Stimulated activated CD4-positive, alpha-beta T cell treated with anti-CD3 and anti-CD28 coated beads, Interleukin-12 subunit alpha, Interleukin-12 subunit beta, amount 100 ng/mL, for 48 hours (primary cell): ENCODE measurements around the gene ALDH3A2.
"Not testable (repeated sequence)": the region's sequence is repeated elsewhere in the genome, so short reads cannot be mapped to it uniquely, and the experiment has no call there.

Experiments used
- DNase-seq, 3 donors: peaks; one replicate each; pipeline ENCODE4 v3.0.0-alpha.2; 2020; ENCODE audit warnings: low read depth in 2 of 3, low spot score in 1 of 3

ALDH3A2 gene

DNA sequence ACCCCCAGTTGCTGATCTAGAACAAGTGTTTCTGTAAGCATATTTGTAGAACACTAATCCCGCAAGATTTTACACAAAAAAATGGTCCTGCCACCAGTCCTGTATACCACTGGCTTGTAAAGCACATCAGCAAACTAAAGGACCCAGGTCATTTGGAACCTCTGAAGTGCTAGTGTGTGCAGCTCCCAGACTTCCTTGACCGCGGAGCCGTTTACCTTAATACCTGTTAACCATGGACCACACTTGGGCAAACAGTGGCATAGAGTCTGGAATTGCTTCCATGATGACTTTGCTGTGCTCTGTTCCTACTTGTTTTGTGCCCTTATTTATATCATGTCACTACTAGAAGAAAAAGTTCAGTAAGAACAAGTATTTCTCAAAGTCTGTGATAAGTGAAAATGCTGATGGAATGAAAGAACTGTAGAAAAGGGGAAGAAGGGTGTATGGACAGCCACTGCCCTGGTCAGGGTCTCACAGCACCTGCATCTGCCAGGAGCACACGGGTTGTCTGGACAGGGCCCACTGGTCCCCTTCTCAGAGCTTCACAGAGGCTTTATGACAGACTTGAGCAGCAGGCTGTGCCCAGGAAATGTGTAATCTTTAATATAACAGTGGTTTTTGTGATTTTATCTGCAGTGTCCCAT, 29.3 kb downstream of the ALDH3A2 start:
- no peak for DNase-seq

DNA sequence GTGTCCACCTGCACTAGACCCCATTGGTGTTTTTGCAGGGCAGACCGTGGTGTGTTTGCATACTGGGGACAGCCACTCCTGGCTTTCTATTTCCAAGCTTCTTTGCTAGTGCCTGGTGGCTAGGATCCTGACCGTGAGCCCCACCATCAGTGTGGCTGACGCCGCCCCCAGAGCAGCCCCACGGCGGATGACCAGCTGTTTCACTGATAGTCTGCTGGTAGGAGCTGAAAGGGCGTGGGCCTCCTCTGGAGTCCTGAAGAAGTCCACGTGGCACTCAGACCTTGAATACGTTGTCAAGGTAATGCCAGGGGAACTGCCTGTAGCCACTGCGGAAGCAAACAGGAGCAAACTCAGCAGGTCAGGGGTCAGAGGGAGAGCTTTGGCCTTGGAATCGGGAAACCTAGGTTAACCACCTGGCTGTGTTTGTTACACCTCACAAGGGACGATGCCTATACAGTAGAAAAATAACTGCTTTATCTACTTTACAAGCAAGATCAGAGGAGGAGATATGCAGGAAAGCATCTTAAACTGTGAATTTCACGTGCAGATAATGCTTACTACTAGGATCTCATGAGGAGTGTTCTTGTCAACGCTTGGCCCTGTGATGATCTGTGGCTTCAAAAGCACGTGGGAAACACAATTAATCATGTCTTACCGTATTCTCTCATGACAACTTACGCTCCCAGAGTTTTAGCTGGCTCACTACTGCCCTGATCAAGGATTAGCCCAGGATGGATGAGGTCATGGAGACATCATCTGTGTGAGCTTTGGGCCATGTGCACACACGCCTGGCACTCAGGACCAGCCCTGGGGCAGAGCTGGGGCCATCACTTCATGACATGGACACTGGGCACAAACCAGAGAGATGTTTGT, 30.3 kb downstream of the ALDH3A2 start:
- DNase-seq = no peak

DNA sequence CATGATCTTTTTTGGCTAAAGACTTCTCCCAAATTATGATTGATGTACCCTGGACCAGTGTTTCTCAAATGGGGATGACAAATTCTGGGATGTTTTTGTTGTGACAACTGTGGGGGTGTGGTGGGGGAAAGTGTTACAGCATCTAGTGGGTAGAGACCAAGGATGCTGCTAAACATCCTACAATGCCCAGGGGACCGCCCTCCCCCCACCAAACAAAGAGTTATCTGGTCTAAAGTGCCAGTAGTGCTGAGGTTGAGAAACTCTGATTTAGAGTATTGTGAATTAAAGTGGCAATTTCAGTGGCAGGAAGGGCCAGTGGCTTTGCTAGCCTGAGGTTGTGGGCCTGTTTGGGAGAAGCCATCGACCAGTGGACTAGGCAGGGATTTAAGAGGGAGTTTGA, 34.6 kb downstream of the ALDH3A2 start:
- no peak for DNase-seq

DNA sequence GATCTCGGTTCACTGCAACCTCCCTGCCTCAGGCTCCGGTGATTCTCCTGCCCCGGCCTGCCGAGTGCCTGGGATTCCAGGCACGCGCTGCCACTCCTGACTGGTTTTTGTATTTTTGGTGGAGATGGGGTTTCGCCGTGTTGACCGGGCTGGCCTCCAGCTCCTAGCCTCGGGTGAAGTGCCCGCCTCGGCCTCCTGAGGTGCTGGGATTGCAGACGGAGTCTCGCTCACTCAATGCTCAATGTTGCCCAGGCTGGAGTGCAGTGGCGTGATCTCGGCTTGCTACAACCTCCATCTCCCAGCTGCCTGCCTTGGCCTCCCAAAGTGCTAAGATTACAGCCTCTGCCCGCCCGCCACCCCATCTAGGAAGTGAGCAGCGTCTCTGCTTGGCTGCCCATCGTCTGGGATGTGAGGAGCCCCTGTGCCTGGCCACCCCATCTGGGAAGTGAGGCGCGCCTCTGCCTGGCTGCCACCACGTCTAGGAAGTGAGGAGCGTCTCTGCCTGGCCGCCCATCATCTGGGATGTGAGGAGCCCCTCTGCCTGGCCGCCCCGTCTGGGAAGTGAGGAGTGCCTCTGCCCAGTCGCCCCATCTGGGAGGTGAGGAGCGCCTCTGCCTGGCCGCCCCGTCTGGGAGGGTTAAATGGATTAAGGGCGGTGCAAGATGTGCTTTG, 36.5 kb downstream of the ALDH3A2 start:
- DNase-seq = not testable (repeated sequence)

DNA sequence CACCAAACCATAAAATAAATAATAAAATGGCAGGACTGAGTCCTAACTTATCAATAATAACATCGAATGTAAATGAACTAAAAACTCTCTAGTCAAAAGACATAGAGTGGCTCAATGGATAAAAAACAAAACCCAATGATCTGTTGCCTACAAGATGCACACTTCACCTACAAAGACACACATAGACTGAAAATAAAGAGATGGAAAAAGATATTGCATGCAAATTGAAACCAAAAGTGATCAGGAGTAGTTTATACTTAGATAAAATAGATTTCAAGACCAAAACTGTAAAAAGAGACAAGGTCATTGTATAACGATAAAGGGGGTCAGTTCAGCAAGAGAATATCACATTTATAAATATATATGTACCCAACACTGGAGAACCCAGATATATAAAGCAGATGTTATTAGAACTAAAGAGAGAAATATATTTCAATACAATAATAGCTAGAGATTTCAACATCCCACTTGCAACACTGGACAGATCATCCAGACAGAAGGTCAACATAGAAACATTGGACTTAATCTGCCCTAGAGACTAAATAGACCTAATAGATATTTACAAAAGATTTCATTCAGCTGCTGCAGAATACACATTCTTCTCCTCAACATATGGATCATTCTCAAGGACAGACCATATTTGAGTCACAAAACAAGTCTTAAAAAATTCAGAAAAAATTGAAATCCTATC, 38.0 kb downstream of the ALDH3A2 start:
- no peak for DNase-seq

- no peak for DNase-seq
Observed at GRCh38 chr17:19702217-19702641, 53.7 kb downstream of the ALDH3A2 start.

DNA sequence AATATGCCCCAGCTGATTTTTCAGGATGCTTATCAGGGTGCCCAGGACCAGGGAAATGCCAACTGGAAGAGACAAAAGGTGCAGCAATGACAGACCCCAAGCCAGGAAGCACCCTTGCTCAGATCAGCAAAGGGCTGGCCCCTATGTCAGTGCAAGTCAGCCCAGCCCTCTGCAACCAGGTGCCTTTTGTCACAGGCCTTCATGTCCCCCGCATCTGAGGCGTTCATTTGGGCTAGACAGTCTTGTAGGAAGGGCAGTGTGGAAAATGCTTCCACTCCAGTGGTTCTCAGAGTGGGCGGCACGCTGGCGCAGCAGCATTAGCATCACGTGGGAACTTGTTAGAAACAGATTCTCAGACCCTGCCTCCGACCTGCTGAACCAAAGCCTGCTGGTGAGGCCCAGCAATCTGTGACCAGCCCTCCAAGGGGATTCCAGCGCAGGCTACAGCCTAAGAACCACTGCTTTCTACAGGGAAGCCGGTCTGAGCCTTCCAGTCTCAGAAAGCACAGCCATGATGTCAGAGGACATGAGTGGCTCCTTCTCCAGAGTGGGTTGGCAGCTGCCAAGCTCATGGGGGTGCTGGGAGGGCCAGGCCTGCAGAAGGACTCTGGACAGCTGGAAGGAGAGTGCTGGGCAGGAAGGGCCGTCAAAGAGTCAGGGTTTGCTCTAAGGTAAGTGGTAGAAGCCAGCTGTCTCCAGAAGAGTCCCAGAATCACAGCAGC, 54.7 kb downstream of the ALDH3A2 start:
- DNase-seq = no peak

- no peak for DNase-seq
Observed at GRCh38 chr17:19703828-19704613, 55.5 kb downstream of the ALDH3A2 start.

DNA sequence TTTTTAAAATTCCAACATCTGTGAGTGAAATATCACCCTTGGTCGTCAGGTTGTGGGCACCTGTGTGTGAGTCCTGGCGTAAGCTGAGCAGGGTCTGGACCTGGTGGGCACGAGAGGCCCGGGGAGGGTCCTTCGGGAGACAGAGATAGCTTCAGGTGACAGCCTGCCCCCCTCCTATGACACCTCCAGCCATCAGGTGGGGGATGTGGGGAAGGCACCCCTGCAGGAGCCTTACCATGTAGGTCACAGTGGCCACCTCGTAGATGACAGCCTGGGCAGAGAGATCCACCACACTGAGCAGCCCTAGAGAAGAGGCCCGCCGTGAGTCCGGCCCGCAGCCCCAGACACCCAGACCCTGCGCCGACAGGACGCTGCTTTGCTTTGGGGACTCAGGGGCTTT, 56.6 kb downstream of the ALDH3A2 start:
- DNase-seq = no peak

DNA sequence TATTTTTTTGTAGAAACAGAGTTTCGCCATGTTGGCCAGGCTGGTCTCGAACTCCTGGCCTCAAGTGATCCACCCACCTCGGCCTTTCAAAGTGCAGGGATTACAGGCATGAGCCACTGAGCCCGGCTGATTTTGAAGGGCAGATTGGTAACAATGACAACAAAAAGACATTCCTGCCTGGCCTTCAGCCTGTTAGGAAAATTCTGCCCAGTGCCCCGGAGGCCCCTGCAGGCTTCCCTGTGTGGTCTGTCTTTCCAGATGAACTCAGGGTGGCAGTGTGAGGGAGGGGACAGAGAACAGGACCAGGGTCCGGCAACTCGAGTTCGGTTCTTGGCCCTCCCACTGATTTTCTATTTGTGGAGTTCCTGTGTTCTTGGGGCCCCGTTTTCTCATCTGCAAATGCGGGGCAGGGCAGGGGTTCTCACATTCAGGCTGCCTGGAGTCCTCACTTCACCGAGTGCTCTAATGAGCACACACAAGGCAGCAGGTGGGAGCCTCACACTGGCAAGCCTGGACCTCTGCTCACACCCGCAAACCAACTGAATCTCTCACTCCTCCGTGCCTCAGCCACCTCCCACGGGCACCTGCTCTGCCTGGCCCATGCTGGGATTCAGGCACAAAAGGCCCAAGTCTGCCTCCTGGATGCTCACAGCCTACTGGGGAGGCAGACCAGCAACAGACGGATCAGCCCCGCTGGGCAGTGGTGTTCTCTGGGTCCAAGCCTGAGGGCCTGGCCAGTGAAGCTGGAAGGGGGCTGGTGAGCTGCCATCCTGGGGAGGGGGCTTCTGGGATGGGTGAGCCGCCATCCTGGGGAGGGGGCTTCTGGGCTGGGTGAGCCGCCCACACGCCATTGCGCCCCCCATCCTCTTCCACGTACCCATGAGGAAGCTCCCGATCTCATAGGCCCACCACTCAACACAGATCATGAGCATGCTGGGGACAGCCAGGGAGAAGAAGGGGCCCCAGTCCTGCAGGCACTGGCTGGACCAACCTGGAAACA, 57.5 kb downstream of the ALDH3A2 start:
- DNase-seq = no peak

DNA sequence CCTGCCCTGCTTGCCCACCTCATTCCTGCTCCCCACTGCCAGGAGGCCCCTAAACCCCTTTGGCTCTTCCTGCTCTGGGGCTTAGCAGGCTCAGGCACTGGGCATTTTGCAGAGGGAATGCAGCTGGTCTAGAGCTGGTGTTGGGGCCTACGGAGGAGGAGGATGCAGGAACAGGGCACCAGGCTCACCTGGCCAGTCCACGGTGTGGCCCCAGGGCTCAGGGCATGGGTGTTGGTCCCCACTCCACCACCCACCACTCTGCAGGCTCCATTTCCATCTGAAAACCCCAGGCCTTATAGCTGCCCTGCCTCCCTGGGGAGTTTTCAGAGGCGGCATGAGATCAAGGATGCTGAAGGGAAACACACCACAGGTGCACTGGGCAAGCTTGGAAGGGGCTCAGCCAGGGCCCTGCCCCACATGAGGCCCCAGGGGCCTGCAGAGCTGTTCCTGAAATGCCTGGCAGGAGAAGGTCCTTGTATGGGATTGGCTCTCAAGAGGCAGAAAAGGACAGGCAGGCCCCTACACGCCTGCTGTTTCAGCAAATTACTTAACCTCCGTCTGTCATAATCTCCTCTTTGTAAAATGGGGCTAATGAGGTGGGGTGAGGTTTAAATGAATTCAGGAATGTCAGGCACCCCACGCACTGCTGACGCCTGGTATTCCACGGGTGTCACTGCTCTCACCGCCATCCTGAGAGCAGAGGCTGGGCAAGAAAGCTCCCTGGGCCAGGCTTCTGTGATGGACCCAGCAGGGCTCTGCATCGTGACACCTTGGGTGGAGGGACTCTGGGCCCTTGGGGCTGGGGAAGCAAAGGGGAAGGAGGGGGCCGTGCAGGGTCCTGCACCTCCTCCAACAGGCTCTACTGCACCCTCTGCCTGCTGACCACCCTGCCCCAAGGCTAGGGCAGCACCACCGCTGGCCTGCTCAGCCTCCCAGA, 58.5 kb downstream of the ALDH3A2 start:
- no peak for DNase-seq

DNA sequence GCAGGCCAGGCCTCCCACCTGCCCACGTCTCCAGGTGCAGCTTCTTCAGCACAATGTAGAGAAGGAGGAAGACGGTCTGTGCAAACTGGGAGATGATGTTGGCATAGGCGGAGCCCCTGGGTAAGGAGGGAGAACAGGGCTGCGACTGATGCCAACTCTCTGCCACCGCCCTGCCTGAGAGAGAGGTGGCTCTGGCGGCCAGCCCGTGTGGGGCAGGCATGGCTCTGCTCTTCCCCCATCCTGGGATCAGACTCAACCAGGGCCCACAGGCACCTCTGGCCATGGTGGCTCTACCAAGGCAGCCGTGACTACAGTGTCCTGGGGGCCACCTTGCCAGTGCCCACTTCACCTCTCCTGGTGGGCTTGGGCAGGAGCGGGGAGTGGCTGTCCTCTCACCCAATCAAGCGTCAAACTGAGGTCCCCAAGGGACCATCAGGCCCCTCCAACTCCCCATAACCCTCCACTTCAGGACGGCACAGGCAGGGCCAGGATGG, 59.2 kb downstream of the ALDH3A2 start:
- DNase-seq = no peak

DNA sequence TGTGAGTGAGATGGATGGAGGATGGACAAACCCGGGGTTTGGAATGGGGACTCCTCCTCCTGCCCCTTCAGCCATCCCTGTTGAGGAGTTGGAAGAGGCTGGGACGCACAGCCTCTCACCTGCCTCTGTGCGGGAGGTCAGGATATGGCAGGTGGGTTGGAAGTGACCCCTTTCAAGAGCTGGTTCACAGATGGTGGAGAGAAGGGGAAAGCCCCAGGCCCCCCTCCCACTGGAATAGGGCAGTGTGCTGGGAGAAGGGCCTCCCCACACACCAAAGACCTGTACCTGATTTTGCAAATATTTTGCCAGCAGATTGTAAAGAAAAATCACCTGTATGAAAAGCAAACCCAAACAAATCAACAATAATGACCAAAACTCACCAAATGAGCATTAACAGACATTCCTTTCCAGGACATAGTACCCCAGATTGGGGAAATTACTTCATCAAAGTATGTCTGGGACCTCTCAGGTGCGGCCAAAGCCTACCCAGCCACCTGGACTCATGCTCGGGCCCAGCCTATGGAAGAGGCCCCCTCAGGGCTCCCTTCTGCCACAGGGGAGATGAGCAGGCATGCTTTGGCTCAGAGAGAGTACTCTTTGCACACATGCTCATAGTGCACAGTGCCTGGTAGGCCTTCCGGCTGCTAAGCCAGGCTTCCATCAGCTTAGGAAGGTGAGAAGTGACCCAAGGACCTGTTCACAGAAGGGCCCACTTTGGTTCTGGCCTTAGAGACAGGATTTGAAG, 60.1 kb downstream of the ALDH3A2 start:
- DNase-seq = no peak

DNA sequence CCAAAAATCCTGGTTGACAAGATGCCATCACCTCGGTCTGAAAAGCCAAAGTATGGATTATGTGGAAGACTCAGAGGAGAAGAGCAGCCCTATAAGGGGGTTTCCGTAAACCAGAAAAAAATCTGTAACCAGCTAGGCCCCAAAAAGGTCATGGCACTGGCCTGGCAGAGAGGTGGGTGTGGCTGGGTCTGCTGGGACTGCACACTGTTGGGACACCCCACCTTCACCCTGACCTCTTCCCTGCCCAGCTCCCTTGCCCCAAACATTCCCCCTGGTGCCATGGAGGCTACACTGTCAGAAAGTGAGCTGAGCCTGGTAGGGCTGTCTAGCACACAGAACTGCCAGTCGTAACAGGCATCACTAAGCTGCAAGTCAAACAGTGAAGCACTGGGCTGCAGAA, 61.3 kb downstream of the ALDH3A2 start:
- DNase-seq = no peak

GRCh38 chr17:19712436-19713004, 64.0 kb downstream of the ALDH3A2 start:
- no peak for DNase-seq

GRCh38 chr17:19713462-19713861, 64.9 kb downstream of the ALDH3A2 start:
- no peak for DNase-seq
